ENCODE measurements around the gene PBLD.

PBLD gene

DNA sequence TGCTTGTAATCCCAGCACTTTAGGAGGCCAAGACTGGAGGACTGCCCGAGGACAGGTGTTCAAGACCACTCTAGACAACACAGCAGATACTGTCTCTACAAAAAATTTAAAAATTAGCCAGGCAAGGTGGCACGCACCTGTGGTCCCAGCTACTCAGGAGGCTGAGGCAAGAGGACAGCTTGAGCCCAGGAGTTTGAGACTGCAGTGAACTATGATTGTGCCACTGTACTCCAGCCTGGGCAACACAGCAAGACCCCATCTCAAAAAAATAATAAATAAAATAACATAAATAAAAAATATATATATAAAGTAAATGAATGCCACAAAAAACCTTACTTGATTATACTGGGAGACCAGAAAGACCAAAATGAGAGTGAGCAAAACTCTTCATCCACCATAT lies 20.8 kb upstream of the PBLD start:
- Histone ChIP-seq H3K4me1 (ENCODE audit: low read length) (no peaks in the 10 kb centered on the region), H4K20me1 (ENCODE audit: insufficient read depth, low read length) (no peaks in the 10 kb centered on the region), H2AFZ (ENCODE audit: low read depth, low read length) (no peak overlapping the region), H3K36me3 (replicated peaks; ENCODE audit: low read depth, low read length) (no peaks in the 10 kb centered on the region), H3K79me2 (ENCODE audit: low read length) (no peaks in the 10 kb centered on the region), H3K9ac (ENCODE audit: low read length) (no peak overlapping the region), H3K27me3 (ENCODE audit: low read depth, low read length) (no peaks in the 10 kb centered on the region), H3K4me2 (ENCODE audit: low read length) (no peak overlapping the region), H3K4me3 (ENCODE audit: low read length) (no peak overlapping the region), H3K27ac (ENCODE audit: low read length) (no peak overlapping the region), H3K9me3 (ENCODE audit: insufficient read depth, low read length) (no peaks in the 10 kb centered on the region)
- TF ChIP-seq, protein P1, sequence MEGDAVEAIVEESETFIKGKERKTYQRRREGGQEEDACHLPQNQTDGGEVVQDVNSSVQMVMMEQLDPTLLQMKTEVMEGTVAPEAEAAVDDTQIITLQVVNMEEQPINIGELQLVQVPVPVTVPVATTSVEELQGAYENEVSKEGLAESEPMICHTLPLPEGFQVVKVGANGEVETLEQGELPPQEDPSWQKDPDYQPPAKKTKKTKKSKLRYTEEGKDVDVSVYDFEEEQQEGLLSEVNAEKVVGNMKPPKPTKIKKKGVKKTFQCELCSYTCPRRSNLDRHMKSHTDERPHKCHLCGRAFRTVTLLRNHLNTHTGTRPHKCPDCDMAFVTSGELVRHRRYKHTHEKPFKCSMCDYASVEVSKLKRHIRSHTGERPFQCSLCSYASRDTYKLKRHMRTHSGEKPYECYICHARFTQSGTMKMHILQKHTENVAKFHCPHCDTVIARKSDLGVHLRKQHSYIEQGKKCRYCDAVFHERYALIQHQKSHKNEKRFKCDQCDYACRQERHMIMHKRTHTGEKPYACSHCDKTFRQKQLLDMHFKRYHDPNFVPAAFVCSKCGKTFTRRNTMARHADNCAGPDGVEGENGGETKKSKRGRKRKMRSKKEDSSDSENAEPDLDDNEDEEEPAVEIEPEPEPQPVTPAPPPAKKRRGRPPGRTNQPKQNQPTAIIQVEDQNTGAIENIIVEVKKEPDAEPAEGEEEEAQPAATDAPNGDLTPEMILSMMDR (IDR thresholded peaks at IDR 0.05; ENCODE audit: low read depth, low read length), result no peak
- no peak for TF ChIP-seq EZH2phosphoT487 (IDR thresholded peaks at IDR 0.05; ENCODE audit: low read depth)

DNA sequence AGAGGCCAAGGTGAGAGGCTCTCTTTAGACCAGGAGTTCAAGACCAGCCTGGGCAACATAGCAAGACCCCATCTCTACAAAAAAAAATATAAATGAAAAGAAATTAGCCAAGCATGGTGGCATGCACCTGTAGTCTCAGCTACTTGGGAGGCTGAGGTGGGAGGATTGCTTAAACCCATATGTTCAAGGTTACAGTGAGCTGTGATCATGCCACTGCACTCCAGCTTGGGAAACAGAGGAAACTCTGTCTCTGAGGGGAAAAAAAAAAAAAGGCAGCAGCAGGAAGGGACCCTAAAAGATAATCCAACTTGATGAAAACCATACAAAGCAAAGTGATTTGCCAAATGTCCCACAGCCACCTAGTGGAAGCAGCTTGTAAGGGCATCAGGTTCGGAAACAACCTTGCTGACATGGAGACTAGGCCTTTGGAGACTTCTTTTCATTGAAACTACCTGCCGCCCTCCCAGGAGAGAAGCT lies 15.6 kb upstream of the PBLD start:
- Histone ChIP-seq H3K4me1 (ENCODE audit: low read length) (no peaks in the 10 kb centered on the region), H4K20me1 (ENCODE audit: insufficient read depth, low read length) (no peaks in the 10 kb centered on the region), H3K79me2 (ENCODE audit: low read length) (no peaks in the 10 kb centered on the region), H3K27me3 (ENCODE audit: low read depth, low read length) (no peaks in the 10 kb centered on the region), H2AFZ (ENCODE audit: low read depth, low read length) (no peak overlapping the region), H3K27ac (ENCODE audit: low read length) (no peak overlapping the region), H3K36me3 (replicated peaks; ENCODE audit: low read depth, low read length) (peaks cover 10% of the 10 kb centered on the region), H3K4me3 (ENCODE audit: low read length) (no peak overlapping the region), H3K9me3 (ENCODE audit: insufficient read depth, low read length) (no peaks in the 10 kb centered on the region), H3K9ac (ENCODE audit: low read length) (no peak overlapping the region), H3K4me2 (ENCODE audit: low read length) (no peak overlapping the region)
- TF ChIP-seq EZH2phosphoT487 (IDR thresholded peaks at IDR 0.05; ENCODE audit: low read depth), result no peak
- TF ChIP-seq, protein P1 (IDR thresholded peaks at IDR 0.05; ENCODE audit: low read depth, low read length), result peak; percentile 52

DNA sequence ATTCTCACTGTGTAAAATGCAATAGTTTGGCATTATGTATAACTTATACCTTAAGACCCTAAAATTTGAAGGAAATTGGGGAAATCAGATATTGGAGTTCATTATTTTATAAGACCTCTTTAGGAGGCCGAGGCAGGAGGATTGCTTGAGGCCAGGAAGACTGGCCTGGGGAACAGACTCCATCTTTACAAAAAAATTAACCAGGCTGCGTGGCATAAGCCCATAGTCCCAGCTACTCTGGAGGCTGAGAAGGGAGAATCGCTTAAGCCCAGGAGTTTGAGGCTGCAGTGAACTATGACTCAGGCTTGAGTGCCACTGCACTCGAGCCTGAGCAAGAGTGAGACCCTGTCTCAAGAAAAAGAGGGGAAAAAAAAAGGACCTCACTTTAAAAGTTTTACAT lies 14.0 kb upstream of the PBLD start:
- Histone ChIP-seq H4K20me1 (ENCODE audit: insufficient read depth, low read length) (no peaks in the 10 kb centered on the region), H3K36me3 (replicated peaks; ENCODE audit: low read depth, low read length) (peaks cover 20% of the 10 kb centered on the region)

DNA sequence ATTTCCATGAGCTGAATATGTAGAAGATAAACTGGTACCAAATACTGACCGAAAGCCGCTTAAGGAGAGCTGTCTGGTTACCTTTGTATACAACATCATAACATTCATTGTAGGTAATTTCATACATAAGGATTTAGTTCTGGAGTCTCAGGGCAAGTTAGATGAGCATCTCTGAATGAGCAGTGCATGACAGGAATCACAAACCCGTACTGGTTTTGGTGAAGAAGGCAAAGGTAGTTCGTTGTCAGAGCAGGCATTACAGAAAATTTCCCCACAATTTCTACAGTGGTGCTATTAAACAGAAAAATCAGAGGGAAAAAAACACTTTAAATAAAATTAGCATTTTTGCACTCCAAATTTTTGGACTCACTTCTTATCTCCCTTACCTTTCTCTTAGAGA lies 12.9 kb upstream of the PBLD start:
- Histone ChIP-seq H3K27me3 (ENCODE audit: low read depth, low read length) (no peaks in the 10 kb centered on the region), H3K4me3 (ENCODE audit: low read length) (no peak overlapping the region), H3K36me3 (replicated peaks; ENCODE audit: low read depth, low read length) (peaks cover 31% of the 10 kb centered on the region), H3K9me3 (ENCODE audit: insufficient read depth, low read length) (no peaks in the 10 kb centered on the region), H3K27ac (ENCODE audit: low read length) (no peak overlapping the region), H4K20me1 (ENCODE audit: insufficient read depth, low read length) (0 out of 2 replicates have a peak, but pooled peaks cover 3% of the 10 kb centered on the region), H3K79me2 (ENCODE audit: low read length) (peaks cover 20% of the 10 kb centered on the region), H3K4me1 (ENCODE audit: low read length) (no peaks in the 10 kb centered on the region), H3K4me2 (ENCODE audit: low read length) (no peak overlapping the region), H3K9ac (ENCODE audit: low read length) (no peak overlapping the region), H2AFZ (ENCODE audit: low read depth, low read length) (no peak overlapping the region)
- TF ChIP-seq EZH2phosphoT487 (IDR thresholded peaks at IDR 0.05; ENCODE audit: low read depth), result no peak
- TF ChIP-seq, protein P1 (IDR thresholded peaks at IDR 0.05; ENCODE audit: low read depth, low read length), result no peak

More for the DNA sequence above, 14.0 kb upstream of the PBLD start:
- Histone ChIP-seq H3K27ac (ENCODE audit: low read length) (no peak overlapping the region), H3K9ac (ENCODE audit: low read length) (no peak overlapping the region), H3K27me3 (ENCODE audit: low read depth, low read length) (no peaks in the 10 kb centered on the region), H3K9me3 (ENCODE audit: insufficient read depth, low read length) (no peaks in the 10 kb centered on the region), H3K4me1 (ENCODE audit: low read length) (no peaks in the 10 kb centered on the region), H3K4me3 (ENCODE audit: low read length) (no peak overlapping the region), H3K79me2 (ENCODE audit: low read length) (peaks cover 9% of the 10 kb centered on the region; the same call in 1 of the 2 replicates), H3K4me2 (ENCODE audit: low read length) (no peak overlapping the region), H2AFZ (ENCODE audit: low read depth, low read length) (no peak overlapping the region)
- no peak for TF ChIP-seq EZH2phosphoT487 (IDR thresholded peaks at IDR 0.05; ENCODE audit: low read depth)
- TF ChIP-seq, protein P1 (IDR thresholded peaks at IDR 0.05; ENCODE audit: low read depth, low read length), result no peak

Measured in OCI-LY3 (cell line).